ENCODE measurements around the gene ARHGEF28.

Gene ARHGEF28

DNA sequence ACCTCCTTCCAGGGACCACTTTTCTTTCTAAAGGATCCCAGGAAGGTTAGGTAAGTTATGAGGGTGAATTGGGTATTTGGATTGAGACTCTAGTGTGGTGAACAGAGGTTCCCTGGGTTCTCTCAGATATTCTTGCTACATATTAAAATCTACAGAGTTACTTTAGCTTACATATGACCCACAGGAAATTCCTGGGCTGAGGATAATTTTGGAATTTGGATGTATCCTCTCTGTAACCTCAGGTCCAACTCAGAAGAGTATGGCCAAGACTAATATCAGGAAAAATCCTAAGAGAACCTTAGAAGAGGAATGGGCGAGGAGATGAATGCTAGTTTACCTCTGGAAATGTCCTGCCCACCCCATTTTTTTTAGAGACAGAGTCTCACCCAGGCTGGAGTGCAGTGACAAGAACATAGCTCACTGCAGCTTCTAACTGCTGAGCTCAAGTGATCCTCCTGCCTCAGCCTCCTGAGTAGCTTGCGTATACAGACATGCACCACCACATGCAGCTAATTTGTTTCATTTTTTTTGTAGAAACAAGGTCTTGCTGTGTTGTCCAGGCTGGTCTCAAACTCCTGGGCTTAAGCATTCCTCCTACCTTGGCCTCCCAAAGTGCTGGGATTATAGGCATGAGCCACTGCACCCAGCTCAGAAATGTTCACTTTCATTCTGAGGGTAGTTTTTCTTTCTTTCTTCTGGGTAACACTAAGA is 196.4 kb downstream of the ARHGEF28 start:
- DNase-seq (ENCODE audit: low read depth) = no peak

DNA sequence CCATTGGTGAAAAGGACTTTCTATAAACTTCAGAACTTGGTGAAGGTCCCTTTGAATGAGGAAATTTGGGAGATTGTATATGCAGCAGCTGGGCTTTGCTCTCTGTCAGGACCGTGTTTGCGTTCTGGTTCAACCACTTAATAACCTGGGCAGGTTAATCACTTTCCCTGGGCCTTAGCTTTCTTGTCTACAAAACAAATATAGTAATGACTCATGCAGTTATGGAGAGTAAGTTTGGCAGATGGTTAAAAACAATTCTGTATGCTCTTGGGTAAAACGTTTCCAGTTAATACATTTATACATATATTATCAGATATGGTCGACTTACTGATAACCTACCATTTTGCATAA is 197.0 kb downstream of the ARHGEF28 start:
- DNase-seq (ENCODE audit: low read depth) = no peak

DNA sequence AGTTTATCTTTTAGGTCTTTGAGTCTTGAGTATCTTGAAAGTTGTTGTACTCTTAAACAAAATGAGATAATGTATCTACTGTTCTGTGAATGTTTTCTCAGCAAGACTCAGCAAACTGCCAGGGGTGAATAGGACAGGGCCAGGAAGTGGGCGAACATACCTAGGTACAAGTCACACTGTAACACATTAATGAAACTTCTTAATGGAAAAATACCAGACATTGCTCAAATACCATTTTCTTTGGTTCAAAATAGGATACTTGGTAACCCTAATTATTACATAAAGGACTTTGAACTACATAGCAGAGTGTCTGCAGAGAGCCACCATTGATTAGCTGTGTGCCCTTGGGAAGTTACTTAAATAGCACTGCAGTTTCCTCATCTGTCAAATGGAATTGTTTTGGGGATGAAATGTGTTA is 197.5 kb downstream of the ARHGEF28 start:
- DNase-seq (ENCODE audit: low read depth) = no peak

DNA sequence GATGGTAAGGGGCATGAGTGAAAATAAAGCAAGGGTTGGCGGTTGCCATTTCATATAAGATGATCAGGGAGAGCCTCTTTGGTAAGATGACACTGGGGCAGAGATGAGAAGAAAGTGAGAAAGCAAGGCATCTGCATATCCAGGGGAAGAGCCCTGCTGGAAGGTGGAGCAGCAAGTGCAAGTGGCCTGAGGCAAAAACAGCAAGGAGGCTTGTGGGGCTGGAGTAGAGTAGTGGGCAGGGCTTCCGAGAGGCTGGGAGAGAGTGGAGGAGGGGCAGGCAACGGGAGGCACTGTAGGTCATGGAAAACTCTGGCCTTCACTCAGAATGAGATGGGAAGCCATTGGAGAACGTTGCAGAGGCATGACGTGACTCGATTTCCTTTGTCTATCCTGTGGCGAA is 199.2 kb downstream of the ARHGEF28 start:
- DNase-seq (ENCODE audit: low read depth) = no peak

DNA sequence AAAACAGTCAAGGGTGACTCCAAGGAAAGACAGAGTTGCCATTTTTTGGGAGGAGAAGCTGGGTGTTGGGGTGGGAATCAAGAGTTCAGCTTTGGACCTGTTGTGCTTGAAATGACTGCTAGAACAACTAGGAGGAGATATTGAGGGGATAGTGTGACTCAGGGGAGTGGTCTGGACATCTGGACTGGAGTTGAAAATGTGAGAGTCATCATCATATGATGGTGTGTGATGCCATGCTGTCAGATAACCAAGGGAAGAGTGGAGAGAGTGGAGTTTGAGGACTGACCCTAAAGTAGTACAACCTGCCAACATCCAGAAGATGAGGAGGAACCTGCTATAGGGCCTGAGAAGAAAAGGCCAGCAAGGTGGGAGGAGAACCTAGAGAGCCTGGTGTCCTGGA is 199.7 kb downstream of the ARHGEF28 start:
- no peak for DNase-seq (ENCODE audit: low read depth)

DNA sequence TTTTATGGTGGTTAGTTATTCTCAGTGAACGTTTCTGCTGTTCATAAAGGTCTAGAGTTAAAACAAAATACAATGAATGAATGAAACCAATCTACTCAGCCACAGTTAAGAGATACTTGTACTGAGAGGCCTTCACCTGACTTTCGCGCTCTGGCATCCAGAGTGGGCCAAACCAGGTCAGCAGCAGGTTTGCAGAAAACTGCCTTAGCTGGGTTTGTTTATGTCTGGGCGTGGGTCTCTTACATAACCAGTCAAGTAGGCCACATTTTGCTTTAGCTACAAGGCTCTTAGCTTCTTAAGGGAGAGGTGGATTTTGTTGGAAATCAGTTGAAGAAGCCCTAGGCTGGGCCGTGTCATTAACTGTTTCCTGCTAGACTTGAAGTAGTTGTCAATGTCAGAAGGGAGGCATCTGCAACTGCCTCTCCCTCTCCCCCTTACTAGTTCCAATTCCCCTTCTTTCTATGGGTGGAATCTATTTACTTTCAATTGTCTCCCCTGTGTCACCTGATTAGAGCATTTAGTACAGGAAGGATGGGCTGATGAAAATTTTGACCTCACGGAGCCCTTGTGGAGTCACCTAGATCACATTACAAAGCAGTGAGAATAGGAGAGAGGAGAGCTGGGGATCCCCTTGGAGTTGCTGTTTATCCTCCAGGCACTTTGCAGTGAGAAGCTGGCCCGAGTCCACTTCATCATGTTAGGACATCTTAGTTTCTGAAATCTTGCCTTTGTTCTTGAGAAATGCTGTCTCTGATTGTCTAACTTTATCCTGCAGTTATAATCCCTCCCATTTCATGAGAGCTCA is 200.5 kb downstream of the ARHGEF28 start:
- DNase-seq (ENCODE audit: low read depth) = no peak

DNA sequence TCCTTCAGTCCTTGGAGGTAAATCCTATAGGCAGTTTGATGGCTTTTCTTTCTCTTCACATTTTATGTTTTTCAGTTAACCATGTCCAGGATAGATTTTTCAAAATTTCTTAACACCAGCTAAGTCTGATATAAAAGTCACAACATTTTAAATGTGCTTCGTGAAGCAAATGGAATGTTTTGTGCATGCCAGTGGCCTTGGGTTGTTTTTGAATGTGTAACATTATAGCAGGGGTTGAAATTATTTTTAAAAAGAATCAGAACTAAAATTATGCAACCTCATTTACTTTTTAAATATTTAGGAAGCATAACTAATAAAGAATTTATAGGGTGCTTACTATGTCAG is 201.1 kb downstream of the ARHGEF28 start:
- no peak for DNase-seq (ENCODE audit: low read depth)

DNA sequence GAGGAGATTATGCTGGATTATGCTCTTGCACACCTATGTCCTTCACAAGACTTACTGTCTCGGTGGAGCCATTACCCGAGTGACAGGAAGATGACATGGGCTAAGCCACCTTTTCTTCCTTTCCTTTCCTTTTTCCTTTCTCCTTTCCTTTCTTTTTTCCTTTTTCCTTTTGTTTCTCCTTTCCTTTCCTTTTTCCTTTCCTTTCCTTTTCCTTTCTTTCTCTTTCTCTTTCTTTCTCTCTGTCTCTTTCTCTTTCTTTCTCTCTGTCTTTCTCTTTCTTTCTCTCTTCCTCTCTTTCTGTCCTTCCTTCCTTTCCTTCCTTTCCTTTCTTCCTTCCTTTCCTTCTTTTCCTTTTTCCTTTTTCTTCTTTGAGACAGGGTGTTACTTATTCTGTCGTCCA is 202.5 kb downstream of the ARHGEF28 start:
- DNase-seq (ENCODE audit: low read depth) = no peak

DNA sequence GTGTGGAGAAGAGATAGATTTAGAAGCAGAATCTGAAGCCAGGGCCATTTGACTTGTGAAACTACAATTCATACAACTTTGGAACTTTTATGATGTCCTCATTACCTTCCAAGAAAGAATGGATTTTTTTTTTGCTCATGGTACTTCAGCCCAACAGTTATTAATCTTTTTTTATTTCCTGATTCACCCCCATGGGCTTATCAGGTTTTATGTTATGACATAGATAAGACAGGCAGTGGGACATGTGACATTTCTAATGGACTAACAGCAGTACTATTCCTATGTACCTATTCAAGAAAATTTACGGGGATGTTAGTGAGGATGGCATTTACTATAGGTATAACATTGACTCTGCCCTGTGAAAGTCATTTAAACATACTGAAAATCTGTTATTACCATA is 204.7 kb downstream of the ARHGEF28 start:
- DNase-seq (ENCODE audit: low read depth) = no peak

DNA sequence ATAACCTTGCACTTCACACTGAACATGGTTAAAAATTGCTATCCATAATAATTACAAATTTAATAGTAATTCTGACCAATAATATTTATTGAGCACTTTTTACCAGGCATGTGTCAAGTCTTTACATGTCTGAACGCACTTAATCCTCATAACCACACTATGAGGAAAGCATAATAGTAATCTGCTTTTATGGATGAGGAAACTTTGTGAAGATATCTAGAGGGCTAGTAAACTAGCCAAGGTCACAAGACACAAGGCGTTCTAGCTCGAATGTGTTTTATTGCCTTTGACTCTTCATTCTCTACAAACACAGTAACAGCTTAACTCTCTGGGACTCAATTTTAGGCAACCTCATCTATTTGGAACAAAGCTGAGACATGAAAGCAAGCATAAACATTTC is 205.1 kb downstream of the ARHGEF28 start:
- DNase-seq (ENCODE audit: low read depth) = no peak

DNA sequence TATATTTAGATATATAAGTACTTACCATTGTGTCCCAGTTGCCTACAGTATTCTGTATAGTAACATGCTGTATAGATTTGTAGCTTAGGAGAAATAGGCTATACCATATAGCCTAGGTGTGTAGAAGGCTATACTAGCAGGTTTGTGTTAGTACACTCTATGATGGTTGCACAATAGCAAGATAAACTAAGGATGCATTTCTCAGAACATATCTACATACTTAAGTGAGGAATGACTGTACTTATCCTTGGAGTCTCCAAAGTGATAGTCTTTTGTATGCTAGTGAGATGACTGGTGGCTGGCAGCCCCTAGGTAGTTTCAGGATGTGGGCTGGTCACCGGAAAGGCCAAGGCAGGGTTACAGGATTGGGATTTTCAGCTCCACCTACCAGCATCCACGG is 208.7 kb downstream of the ARHGEF28 start:
- DNase-seq (ENCODE audit: low read depth) = no peak

DNA sequence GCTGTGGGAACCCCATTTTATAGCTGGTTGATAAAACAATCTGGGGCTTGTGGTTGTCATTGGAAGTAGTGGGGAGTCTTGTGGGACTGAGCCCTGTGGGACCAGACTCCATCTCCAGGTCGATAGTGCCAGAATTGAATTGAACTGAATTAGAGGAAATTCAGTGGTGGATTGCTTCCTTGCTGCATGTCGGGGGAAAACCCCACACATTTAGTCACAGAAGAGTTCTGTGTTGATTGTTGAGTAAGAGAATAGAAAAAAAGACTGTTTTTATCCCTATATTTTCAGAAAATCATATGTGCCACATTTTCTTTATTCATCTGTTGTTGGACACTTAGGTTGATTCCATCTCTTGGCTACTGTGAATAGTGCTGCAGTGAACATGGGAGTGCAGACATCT is 209.7 kb downstream of the ARHGEF28 start:
- DNase-seq (ENCODE audit: low read depth) = no peak

DNA sequence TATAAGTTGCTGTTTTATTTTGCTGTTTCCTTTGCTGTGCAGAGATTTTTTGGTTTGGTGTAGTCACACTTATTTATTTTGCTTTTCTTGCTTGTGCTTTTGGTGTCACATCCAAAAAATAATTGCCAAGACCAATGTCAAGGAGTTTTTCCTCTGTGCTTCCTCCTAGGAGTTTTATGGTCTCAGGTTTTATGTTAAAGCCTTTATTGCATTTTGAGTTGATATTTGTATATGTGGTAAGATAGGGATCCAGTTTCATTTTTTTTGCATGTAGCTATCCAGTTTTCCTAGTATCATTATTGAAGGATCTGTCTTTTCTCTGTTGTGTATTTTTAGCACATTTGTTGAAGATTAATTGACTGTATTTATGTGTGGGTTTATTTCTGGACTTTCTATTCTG is 210.6 kb downstream of the ARHGEF28 start:
- no peak for DNase-seq (ENCODE audit: low read depth)

DNA sequence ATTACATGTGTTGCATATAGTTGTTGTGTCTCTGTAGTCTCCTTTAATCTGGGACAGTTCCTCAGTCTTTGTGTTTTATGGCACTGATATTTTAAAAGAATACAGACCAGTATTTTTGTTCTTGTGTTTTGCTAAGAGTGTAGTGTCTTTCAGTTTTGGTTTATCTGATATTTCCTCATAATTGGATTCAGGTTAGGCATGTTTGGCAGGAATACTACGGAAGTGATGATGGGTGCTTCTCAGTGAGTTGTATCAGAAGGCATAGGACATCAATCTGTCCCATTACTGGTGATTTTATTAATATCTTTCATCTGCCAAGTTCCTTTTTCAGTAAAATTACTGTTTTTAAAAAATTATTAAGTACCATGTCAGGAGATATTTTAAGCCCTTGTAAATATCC is 212.9 kb downstream of the ARHGEF28 start:
- DNase-seq (ENCODE audit: low read depth) = no peak

DNA sequence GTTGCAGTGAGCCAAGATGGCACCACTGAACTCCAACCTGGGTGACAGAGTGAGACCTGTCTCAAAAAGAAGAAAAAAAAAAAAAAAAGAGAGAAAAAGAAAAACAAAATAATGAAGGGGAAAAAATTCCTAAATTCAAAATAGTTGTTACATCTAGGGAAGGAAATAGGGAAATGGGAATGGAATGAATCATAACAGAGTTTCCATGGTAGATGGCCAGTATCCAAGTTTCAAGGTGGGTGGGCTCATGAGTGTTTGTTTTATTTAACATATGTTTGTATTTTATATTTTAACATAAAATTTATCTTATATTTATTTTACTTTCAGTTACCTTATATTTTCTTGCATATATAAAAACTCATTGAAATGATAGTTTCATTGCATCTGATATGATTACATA is 215.6 kb downstream of the ARHGEF28 start:
- no peak for DNase-seq (ENCODE audit: low read depth)

DNA sequence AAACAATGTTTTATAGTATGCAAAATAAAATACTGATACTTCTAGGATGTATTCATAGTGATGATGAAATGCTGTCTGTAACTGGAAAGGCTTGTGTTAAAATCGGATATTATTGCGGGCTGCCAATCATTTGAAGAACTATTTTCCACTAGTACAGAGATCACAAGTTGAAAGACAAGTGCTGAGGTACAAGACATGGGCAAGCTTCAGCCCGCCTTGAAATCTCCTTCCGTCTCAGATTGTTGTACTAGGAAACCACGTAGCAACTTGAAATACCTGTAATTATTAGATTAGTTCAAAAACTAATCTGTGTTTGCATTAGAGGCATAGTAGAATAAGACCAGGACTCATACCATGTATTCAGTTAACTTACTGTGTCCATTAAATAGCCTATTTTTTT is 218.2 kb downstream of the ARHGEF28 start:
- DNase-seq (ENCODE audit: low read depth) = no peak

DNA sequence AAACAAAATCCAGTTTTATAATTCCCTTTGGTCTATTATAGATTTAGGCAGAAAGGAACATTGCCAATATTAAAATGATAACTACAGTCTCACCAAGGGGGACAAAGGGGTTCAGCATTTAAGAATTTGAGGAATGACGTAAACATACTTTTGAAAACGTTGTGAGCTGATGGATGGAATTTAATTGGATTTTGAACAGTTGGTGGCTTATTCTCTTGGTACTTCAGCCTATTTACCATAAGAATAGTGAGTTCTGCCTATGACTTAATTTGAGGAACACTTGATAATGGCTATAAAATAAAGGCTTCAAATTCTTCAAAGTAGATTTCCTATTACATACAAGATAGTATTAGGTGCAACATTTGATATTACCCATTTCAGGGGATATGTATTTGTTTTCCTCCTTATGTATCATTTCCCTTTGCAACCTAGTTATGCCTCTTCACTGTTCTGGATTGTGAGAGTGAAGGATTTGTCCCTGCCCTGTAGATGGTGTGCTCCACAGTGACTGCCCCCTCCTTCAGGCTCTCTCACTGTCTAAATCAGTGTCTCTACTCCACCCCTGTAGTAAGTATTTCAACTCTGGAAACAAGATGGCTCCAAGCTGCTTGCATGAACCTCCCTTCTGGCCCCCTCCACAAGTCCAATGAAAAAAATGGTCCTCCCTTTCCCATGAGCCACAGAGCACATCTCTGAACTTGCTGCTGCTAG is 225.6 kb downstream of the ARHGEF28 start:
- no peak for DNase-seq (ENCODE audit: low read depth)

DNA sequence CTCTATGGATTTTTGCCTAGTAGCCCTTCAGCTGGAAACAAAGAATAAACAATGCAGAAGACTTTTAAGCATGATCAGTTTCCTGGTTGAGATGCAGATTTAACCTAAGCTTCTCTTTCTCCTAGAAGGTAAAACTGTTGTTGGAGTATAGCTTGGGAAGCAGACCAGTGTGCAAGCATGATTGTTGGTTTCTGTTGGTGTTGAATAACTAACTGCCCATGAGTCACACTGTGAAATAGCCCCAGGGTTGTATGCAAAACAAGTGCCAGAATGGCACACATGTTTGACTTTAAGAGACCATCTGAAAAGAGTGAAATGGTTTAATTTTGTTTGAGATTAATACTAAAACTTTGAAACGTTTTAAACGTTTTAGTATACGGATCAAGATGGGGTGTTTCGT is 227.1 kb downstream of the ARHGEF28 start:
- no peak for DNase-seq (ENCODE audit: low read depth)

DNA sequence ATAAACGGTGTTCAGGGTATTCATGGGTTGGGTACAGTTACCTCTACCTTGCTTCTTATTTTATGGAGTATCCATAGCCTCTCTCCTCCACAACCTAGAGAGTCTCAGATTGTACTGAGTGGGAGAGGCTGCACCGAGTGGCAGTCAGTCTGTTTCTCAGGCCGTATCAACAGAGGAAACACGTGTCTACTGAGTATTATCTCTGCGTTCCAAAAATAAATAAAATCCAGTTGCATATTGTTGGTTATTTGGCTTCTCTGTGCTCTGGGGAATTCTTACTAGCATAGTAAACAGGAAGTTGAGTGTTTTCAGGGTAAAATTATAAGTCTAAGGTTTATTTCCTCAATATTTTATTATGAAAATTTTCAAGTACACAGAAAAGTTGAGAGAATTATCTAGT is 231.0 kb downstream of the ARHGEF28 start:
- no peak for DNase-seq (ENCODE audit: low read depth)

DNA sequence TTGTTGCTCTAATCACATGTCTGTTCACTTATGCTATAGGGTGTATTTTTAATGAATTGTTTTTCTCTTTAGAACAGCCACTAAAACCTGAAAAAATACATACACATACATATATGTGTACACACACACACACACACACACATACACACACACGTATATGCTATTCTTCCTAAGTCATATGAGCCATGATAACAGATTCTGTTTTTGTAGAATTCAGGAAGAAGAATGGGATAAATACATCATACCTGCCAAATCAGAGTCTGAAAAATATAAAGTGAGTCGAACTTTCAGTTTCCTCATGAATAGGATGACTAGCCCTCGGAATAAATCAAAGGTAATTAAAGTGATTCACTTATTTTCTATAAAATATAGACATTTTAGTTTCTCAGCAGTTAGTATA is 231.4 kb downstream of the ARHGEF28 start:
- no peak for DNase-seq (ENCODE audit: low read depth)

DNA sequence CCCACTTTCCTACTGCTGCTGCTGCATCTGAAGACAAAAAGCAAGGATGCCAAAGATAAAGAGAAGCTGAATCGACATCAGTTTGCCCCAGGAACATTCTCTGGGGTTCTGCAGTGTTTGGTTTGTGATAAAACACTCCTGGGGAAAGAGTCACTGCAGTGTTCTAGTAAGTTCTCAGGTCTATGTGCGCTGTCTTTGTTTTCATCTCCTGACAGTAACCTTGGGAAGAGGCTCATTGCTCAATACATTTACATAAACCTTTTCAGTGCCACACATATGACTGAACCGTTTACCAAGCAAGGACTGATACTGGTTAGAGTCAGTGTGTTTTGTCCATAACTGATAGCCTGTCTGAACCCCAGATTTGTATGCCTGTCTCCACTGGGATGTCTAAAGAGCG is 232.1 kb downstream of the ARHGEF28 start:
- no peak for DNase-seq (ENCODE audit: low read depth)

DNA sequence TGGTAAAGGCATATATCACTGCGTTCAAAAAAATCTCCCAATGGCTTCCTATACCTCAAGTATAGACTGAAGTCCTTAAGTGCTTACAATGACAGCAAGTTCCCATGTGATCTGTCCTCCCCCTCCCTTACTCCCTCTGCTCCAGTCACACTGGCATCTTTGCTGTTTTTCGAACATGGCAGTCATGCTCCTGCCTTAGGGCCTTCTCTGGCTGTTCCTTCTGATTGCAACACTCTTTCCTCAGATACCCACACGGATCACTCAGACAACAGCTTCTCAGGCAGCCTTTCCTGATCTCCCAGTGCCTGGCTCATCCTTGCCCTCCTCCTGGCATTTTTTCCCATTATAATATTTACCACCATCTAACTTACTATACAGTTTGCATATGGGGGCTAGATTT is 232.8 kb downstream of the ARHGEF28 start:
- no peak for DNase-seq (ENCODE audit: low read depth)

DNA sequence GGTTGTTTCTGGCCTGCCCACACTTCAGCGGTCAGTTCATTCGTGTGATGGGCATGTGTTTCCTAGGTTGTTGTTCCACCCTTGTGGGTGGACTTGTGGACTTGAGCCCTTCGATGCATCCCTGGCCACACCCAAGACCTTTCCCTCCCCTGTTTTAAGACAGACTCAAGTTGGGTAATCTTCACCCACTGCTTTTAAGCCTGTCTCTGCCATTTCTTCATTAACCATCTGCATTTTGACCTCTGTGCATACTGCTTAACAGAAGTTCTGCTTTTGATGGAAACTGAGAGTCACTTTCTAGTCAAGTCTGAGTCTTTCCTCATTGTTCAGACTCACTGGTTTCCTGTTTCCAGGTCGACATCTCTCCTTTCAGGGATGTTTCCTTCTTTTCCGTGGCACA is 233.7 kb downstream of the ARHGEF28 start:
- DNase-seq (ENCODE audit: low read depth) = no peak

All from activated T-cell treated with anti-CD3 and anti-CD28 coated beads for 48 hours (primary cell).